OCI-LY1 (cell line): Measurements from ENCODE around the gene DNMBP.

ENCODE experiments used
- H2AFZ ChIP-seq: fragments of 200-600 bp; sonication (generic), shearing (Covaris generic); 2 replicates; pipeline ENCODE4 v1.6.0; 2014; ENCODE audit warnings: antibody characterized with exemption, mild to moderate bottlenecking, low read length
- H3F3A ChIP-seq: fragments of 200-600 bp; sonication (generic), shearing (Covaris generic); 2 replicates; pipeline ENCODE4 v1.6.0; 2014; ENCODE audit warnings: mild to moderate bottlenecking, antibody characterized with exemption, low read length, moderate library complexity; ENCODE audit not compliant: insufficient read depth
- H3K27ac ChIP-seq: fragments of 200-600 bp; sonication (generic); 2 replicates; pipeline ENCODE4 v1.5.1; 2014; ENCODE audit warnings: low read length, mixed run types, mild to moderate bottlenecking, low read depth; ENCODE audit not compliant: poor library complexity, severe bottlenecking
- H3K27me3 ChIP-seq: fragments of 200-600 bp; sonication (generic); 2 replicates; pipeline ENCODE4 v1.6.0; 2014; ENCODE audit warnings: antibody characterized with exemption, mild to moderate bottlenecking, low read length, moderate library complexity; ENCODE audit not compliant: insufficient read depth
- H3K36me3 ChIP-seq: fragments of 200-600 bp; sonication (generic); 2 replicates; pipeline ENCODE4 v1.6.1; 2014; ENCODE audit warnings: mild to moderate bottlenecking, antibody characterized with exemption, low read length, moderate library complexity, mixed read lengths; ENCODE audit not compliant: insufficient read depth
- H3K4me1 ChIP-seq: fragments of 200-600 bp; sonication (generic); 2 replicates; pipeline ENCODE4 v1.5.1; 2014; ENCODE audit warnings: mild to moderate bottlenecking, low read length, moderate library complexity; ENCODE audit not compliant: insufficient read depth, severe bottlenecking
- H3K4me2 ChIP-seq: fragments of 200-600 bp; sonication (generic), shearing (Covaris generic); 2 replicates; pipeline ENCODE4 v1.6.1; 2014; ENCODE audit warnings: low read length
- H3K4me3 ChIP-seq: fragments of 200-600 bp; sonication (generic); 2 replicates; pipeline ENCODE4 v1.5.1; 2014; ENCODE audit warnings: low read length, low read depth, mild to moderate bottlenecking, mixed read lengths; ENCODE audit not compliant: poor library complexity, severe bottlenecking
- H3K79me2 ChIP-seq: fragments of 200-600 bp; shearing (Covaris generic); 2 replicates; pipeline ENCODE4 v1.6.1; 2016; ENCODE audit warnings: mixed run types, low read length, mixed read lengths; ENCODE audit not compliant: insufficient read depth
- H3K9ac ChIP-seq: fragments of 200-600 bp; sonication (generic), shearing (Covaris generic); 2 replicates; pipeline ENCODE4 v1.6.1; 2014; ENCODE audit warnings: mild to moderate bottlenecking, low read length, mixed read lengths
- H3K9me2 ChIP-seq: fragments of 200-600 bp; sonication (generic), shearing (Covaris generic); 2 replicates; pipeline ENCODE4 v1.6.1; 2014; ENCODE audit warnings: low read depth, mild to moderate bottlenecking, low read length, mixed read lengths
- H3K9me3 ChIP-seq: fragments of 200-600 bp; shearing (Covaris generic); 2 replicates; pipeline ENCODE4 v1.6.1; 2014; ENCODE audit warnings: low read length, mixed read lengths
- H4K20me1 ChIP-seq: fragments of 200-600 bp; sonication (generic), shearing (Covaris generic); 2 replicates; pipeline ENCODE4 v1.6.0; 2016; ENCODE audit warnings: mild to moderate bottlenecking, low read length; ENCODE audit not compliant: insufficient read depth
- CTCF ChIP-seq: fragments of 200-600 bp; sonication (generic), shearing (Covaris generic); IDR thresholded peaks from 2 replicates; pipeline ENCODE4 v1.5.1; 2017; ENCODE audit warnings: mild to moderate bottlenecking, antibody characterized with exemption, low read length, moderate library complexity, mixed read lengths
- EZH2 ChIP-seq: fragments of 200-600 bp; sonication (generic), shearing (Covaris generic); IDR thresholded peaks from 2 replicates; pipeline ENCODE4 v1.8.0; 2017; ENCODE audit warnings: borderline replicate concordance, mixed run types, mild to moderate bottlenecking, antibody characterized with exemption, low read length, moderate library complexity, mixed read lengths

DNMBP gene

GRCh38 chr10:99851825-99852224, 157.9 kb downstream of the DNMBP start:
- Histone ChIP-seq H3K9me2 (no peaks in the 10 kb centered on the region), H3K79me2 (no peaks in the 10 kb centered on the region), H3K36me3 (no peaks in the 10 kb centered on the region), H4K20me1 (no peaks in the 10 kb centered on the region), H3K27me3 (no peaks in the 10 kb centered on the region), H3K27ac (no peak overlapping the region), H3K9me3 (no peaks in the 10 kb centered on the region), H3K4me3 (no peak overlapping the region), H3F3A (no peaks in the 10 kb centered on the region), H3K9ac (no peak overlapping the region), H3K4me2 (no peak overlapping the region), H3K4me1 (no peaks in the 10 kb centered on the region), H2AFZ (no peak overlapping the region)
- TF ChIP-seq CTCF (no peak), EZH2 (no peak)

GRCh38 chr10:99850767-99851340, 158.9 kb downstream of the DNMBP start:
- H3K9ac ChIP-seq = no peak overlapping the region
- H3K4me1 ChIP-seq = peaks cover 5% of the 10 kb centered on the region
- no peaks in the 10 kb centered on the region for H3K36me3 ChIP-seq
- TF ChIP-seq EZH2 (no peak), CTCF (no peak)
- H3K27me3 ChIP-seq = no peaks in the 10 kb centered on the region
- no peak overlapping the region for H3K4me3 ChIP-seq
- no peaks in the 10 kb centered on the region for H4K20me1 ChIP-seq
- no peaks in the 10 kb centered on the region for H3F3A ChIP-seq
- no peak overlapping the region for H3K4me2 ChIP-seq
- H2AFZ ChIP-seq = no peak overlapping the region
- no peak overlapping the region for H3K27ac ChIP-seq
- no peaks in the 10 kb centered on the region for H3K9me2 ChIP-seq
- H3K79me2 ChIP-seq = no peaks in the 10 kb centered on the region
- H3K9me3 ChIP-seq = no peaks in the 10 kb centered on the region

GRCh38 chr10:99850021-99850766, 159.6 kb downstream of the DNMBP start:
- Histone ChIP-seq H3F3A (no peaks in the 10 kb centered on the region), H3K27me3 (no peaks in the 10 kb centered on the region), H3K4me2 (no peak overlapping the region), H3K9me2 (no peaks in the 10 kb centered on the region), H3K79me2 (no peaks in the 10 kb centered on the region), H3K9me3 (no peaks in the 10 kb centered on the region), H3K4me1 (peaks cover 5% of the 10 kb centered on the region), H3K9ac (no peak overlapping the region), H4K20me1 (no peaks in the 10 kb centered on the region), H2AFZ (no peak overlapping the region), H3K27ac (no peak overlapping the region), H3K4me3 (no peak overlapping the region), H3K36me3 (no peaks in the 10 kb centered on the region)
- no peak for TF ChIP-seq CTCF
- no peak for TF ChIP-seq EZH2
